ENCODE measurements around the gene PTPA. TPM values are rescaled to one million over a fixed set of nuclear protein-coding genes. Genes with fewer than 3 reads are reported as not detected.
"Not testable (repeated sequence)": the region's sequence is repeated elsewhere in the genome, so short reads cannot be mapped to it uniquely, and the experiment has no call there.

Gene PTPA
- total and polyA plus RNA-seq, 7 experiments from 2014 or later, result 12.6 to 110 (median 48.1) TPM

DNA sequence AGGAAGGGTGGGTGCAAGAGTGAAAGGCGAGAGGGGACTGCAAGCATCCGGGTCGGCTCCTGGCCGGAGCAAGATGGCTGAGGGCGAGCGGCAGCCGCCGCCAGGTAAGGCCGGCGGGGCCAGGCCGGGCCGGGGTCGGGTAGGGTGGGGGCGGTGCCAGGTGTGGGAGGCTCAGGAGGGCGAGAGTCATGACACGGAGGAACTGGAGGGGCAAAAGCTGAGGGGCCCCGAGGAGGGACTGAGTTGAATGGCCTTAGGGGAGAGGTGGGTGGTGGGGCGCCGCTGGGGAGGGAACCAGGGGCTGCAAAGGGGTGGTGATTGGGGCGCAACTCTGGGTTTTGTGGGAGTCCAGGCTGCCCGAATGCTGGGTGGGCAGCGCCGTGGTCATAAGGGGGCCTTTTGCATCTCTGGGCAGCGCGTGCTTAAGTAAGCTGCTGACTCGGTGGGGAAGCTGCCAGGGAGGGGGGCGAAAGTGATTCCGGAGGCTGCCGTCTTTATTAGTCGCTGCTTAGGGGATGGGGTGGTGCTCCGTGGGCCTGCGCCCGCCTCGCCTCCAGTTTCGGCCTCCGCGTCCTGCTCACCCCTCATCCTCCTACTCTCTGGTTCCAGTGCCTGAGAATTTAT is 425 bp downstream of the PTPA start:
- POLR2A ChIA-PET, result interaction anchor here (0.9 to 1.4 kb wide), 5 partner anchors 13 to 513 kb away, joined by 3 to 4 read pairs (median 3); no protein-coding TSS in a partner anchor

GRCh38 chr9:129112526-129112925 is 1.3 kb downstream of the PTPA start:
- peak overlapping the region; percentile 82 for H3K4me3 ChIP-seq (ENCODE audit: low read length)
- not testable (repeated sequence) for H3K9me3 Mint-ChIP-seq; H3K27me3 Mint-ChIP-seq; H3K36me3 ChIP-seq (ENCODE audit: control insufficient read depth in 2 of 3, insufficient read depth in 3 of 3, low read length in 3 of 3); DNase-seq; H3K36me3 Mint-ChIP-seq; ATAC-seq; H3K27me3 ChIP-seq (ENCODE audit: control insufficient read depth in 2 of 2, insufficient read depth in 2 of 2, low read length in 2 of 2); H3K9me3 ChIP-seq (ENCODE audit: control insufficient read depth in 2 of 3, low read length in 3 of 3)
- peaks cover 10% of the 10 kb centered on the region in 2 donors for H3K4me1 ChIP-seq (ENCODE audit: control insufficient read depth in 2 of 2, insufficient read depth in 2 of 2, low read length in 2 of 2)
- ChIA-PET POLR2A (interaction anchor here (1.2 to 1.4 kb wide), 2 partner anchors 17 to 146 kb away, joined by 3 read pairs; no protein-coding TSS in a partner anchor), CTCF (interaction anchor here (2.3 kb wide), 1 partner anchor 19 kb away, joined by 7 read pairs; no protein-coding TSS in a partner anchor)
- intact Hi-C loops (cut with micrococcal nuclease), result loop anchor here in 1 of 2 donors (5.0 to 10.0 kb wide), 3 partner anchors 230 to 932 kb away; partner anchors contain the start of genes FNBP1, KYAT1 and LRRC8A
- H3K27ac Mint-ChIP-seq, result peak overlapping the region in 4 of 9 donors; percentile 93 to 97 (median 96)
- H3K27ac ChIP-seq (ENCODE audit: low read depth, low read length), result peak overlapping the region; percentile 87
- H3K4me1 Mint-ChIP-seq, result peaks cover 24 to 45% (median 29%) of the 10 kb centered on the region in 7 donors
- H3K4me3 Mint-ChIP-seq, result peak overlapping the region; percentile 88 to 97 (median 92)

More for the DNA sequence above, 425 bp downstream of the PTPA start:
- no peaks in the 10 kb centered on the region for H3K27me3 ChIP-seq (ENCODE audit: control insufficient read depth in 2 of 2, insufficient read depth in 2 of 2, low read length in 2 of 2)
- Mint-ChIP-seq H3K4me1 (peaks cover 26 to 45% (median 29%) of the 10 kb centered on the region in 7 donors), H3K36me3 (peaks cover 0 to 2% (median 0%) of the 10 kb centered on the region in 5 donors), H3K9me3 (no peaks in the 10 kb centered on the region), H3K27me3 (no peaks in the 10 kb centered on the region), H3K27ac (peak overlapping the region; percentile 83 to 97 (median 90)), H3K4me3 (peak overlapping the region; percentile 88 to 97 (median 92))
- peaks cover 0 to 12% (median 0%) of the 10 kb centered on the region in 3 experiments for H3K36me3 ChIP-seq (ENCODE audit: control insufficient read depth in 2 of 3, insufficient read depth in 3 of 3, low read length in 3 of 3)
- H3K4me3 ChIP-seq (ENCODE audit: low read length), result peak overlapping the region; percentile 82
- H3K9me3 ChIP-seq (ENCODE audit: control insufficient read depth in 2 of 3, low read length in 3 of 3), result no peaks in the 10 kb centered on the region
- peaks cover 10% of the 10 kb centered on the region in 2 donors for H3K4me1 ChIP-seq (ENCODE audit: control insufficient read depth in 2 of 2, insufficient read depth in 2 of 2, low read length in 2 of 2)
- intact Hi-C loops (cut with micrococcal nuclease), result loop anchor here (1.0 to 10.0 kb wide), 10 partner anchors 20 to 933 kb away; partner anchors contain the start of genes DOLK (in 1 of the 2), FNBP1 (in 1 of the 2), KYAT1 (in 1 of the 2) and LRRC8A (in 1 of the 2)
- DNase-seq (no peak), ATAC-seq (no peak)
- CTCF ChIA-PET, result interaction anchor here (0.6 to 1.3 kb wide), 2 partner anchors 513 to 525 kb away, joined by 3 read pairs; no protein-coding TSS in a partner anchor
- H3K27ac ChIP-seq (ENCODE audit: low read depth, low read length), result peak overlapping the region; percentile 87

DNA sequence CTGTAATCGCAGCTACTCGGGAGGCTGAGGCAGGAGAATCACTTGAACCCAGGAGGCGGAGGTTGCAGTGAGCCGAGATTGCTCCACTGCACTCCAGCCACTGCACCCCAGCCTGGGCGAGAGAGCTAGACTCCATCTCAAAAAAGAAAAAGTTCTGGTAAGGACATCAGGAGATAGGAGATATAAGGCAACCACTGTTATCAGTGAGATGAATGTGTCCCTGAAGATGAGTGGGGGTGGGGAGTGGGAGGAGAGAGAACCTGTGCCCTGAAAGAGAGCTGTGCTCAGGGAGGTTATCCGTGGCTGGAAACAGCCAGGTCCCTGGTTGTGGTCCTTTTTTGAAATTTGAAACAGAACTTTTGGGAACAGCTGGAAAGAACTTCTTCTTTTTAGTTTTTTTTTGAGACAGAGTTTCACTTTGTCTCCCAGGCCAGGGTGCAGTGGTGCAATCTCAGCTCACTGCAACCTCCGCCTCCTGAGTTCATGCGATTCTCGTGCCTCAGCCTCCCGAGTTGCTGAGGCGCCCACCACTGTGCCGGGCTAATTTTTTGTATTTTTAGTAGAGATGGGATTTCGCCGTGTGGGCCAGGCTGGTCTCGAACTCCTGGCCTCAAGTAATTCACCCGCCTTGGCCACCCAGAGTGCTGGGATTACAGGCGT is 2.6 kb downstream of the PTPA start:
- peaks cover 10% of the 10 kb centered on the region in 2 donors for H3K4me1 ChIP-seq (ENCODE audit: control insufficient read depth in 2 of 2, insufficient read depth in 2 of 2, low read length in 2 of 2)
- H3K27me3 Mint-ChIP-seq, result no peaks in the 10 kb centered on the region
- CTCF ChIA-PET, result interaction anchor here (0.7 to 2.3 kb wide), 3 partner anchors 16 to 511 kb away, joined by 3 to 7 read pairs (median 3); no protein-coding TSS in a partner anchor
- peak overlapping the region in 3 of 9 donors; percentile 13 to 38 (median 20) for H3K27ac Mint-ChIP-seq
- POLR2A ChIA-PET, result interaction anchor here (1.2 kb wide), 1 partner anchor 33 kb away, joined by 3 read pairs; the partner anchor contains the start of gene DOLPP1
- ATAC-seq (no peak), DNase-seq (no peak)
- H3K36me3 ChIP-seq (ENCODE audit: control insufficient read depth in 2 of 3, insufficient read depth in 3 of 3, low read length in 3 of 3), result peaks cover 0 to 8% (median 0%) of the 10 kb centered on the region in 3 experiments
- peaks cover 0 to 2% (median 0%) of the 10 kb centered on the region in 5 donors for H3K36me3 Mint-ChIP-seq
- no peaks in the 10 kb centered on the region for H3K9me3 Mint-ChIP-seq
- H3K27ac ChIP-seq (ENCODE audit: low read depth, low read length), result no peak overlapping the region
- intact Hi-C loops (cut with micrococcal nuclease), result loop anchor here in 1 of 2 donors (5.0 to 10.0 kb wide), 3 partner anchors 231 to 931 kb away; partner anchors contain the start of genes FNBP1, KYAT1 and LRRC8A
- H3K4me3 Mint-ChIP-seq, result peak overlapping the region in 2 of 10 donors; percentile 38 to 85
- H3K4me1 Mint-ChIP-seq, result peaks cover 23 to 45% (median 29%) of the 10 kb centered on the region in 7 donors
- H3K27me3 ChIP-seq (ENCODE audit: control insufficient read depth in 2 of 2, insufficient read depth in 2 of 2, low read length in 2 of 2), result no peaks in the 10 kb centered on the region
- H3K4me3 ChIP-seq (ENCODE audit: low read length), result no peak overlapping the region
- H3K9me3 ChIP-seq (ENCODE audit: control insufficient read depth in 2 of 3, low read length in 3 of 3), result no peaks in the 10 kb centered on the region

GRCh38 chr9:129118799-129119198 is 7.6 kb downstream of the PTPA start:
- intact Hi-C loops (cut with micrococcal nuclease), result loop anchor here in 1 of 2 donors (10.0 kb wide), 1 partner anchor 926 kb away; the partner anchor contains the start of gene FNBP1
- H3K36me3 Mint-ChIP-seq, result peaks cover 0 to 19% (median 5%) of the 10 kb centered on the region in 5 donors
- CTCF ChIA-PET, result interaction anchor here (0.6 kb wide), 2 partner anchors 30 to 1318 kb away, joined by 3 read pairs; no protein-coding TSS in a partner anchor

DNA sequence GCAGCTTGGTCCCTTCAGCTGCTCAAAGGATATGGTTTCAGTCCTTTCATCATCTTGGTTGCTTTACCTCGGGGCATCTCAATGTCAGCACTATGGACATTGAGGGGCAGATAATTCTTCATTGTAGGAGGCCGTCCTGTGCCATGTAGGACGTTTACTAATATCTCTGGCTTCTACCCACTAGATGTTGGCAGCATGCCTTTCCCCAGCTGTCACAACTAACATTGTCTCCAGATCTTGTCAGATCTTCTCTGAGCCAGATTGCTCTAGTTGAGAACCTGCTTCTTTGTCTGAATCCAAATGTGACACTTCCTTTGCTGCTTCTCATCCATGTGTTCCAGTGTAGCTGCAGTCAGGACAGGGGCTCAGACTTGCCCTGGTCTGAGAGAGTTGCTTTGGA is 10.3 kb downstream of the PTPA start:
- Histone ChIP-seq H3K27me3 (ENCODE audit: control insufficient read depth in 2 of 2, insufficient read depth in 2 of 2, low read length in 2 of 2) (no peaks in the 10 kb centered on the region), H3K27ac (ENCODE audit: low read depth, low read length) (no peak overlapping the region), H3K36me3 (ENCODE audit: control insufficient read depth in 2 of 3, insufficient read depth in 3 of 3, low read length in 3 of 3) (peaks cover 0 to 45% (median 6%) of the 10 kb centered on the region in 3 experiments), H3K4me3 (ENCODE audit: low read length) (no peak overlapping the region), H3K9me3 (ENCODE audit: control insufficient read depth in 2 of 3, low read length in 3 of 3) (no peaks in the 10 kb centered on the region), H3K4me1 (ENCODE audit: control insufficient read depth in 2 of 2, insufficient read depth in 2 of 2, low read length in 2 of 2) (no peaks in the 10 kb centered on the region)
- Mint-ChIP-seq H3K36me3 (peaks cover 4 to 28% (median 9%) of the 10 kb centered on the region in 5 donors), H3K4me1 (peaks cover 0 to 14% (median 4%) of the 10 kb centered on the region in 7 donors), H3K27ac (peak overlapping the region in 2 of 9 donors; percentile 59 to 65), H3K9me3 (no peaks in the 10 kb centered on the region), H3K27me3 (no peaks in the 10 kb centered on the region), H3K4me3 (no peak overlapping the region)
- DNase-seq, result no peak
- intact Hi-C loops (cut with micrococcal nuclease), result no loop called here
- ChIA-PET POLR2A (no interaction called here), CTCF (interaction anchor here (1.1 to 2.1 kb wide), 3 partner anchors 9 to 10 kb away, joined by 3 to 5 read pairs (median 4); no protein-coding TSS in a partner anchor)
- ATAC-seq, result no peak

More at GRCh38 chr9:129118799-129119198, 7.6 kb downstream of the PTPA start:
- Mint-ChIP-seq H3K4me3 (no peak overlapping the region), H3K27ac (no peak overlapping the region), H3K27me3 (no peaks in the 10 kb centered on the region), H3K4me1 (peaks cover 11 to 25% (median 15%) of the 10 kb centered on the region in 7 donors), H3K9me3 (no peaks in the 10 kb centered on the region)
- peaks cover 0 to 28% (median 6%) of the 10 kb centered on the region in 3 experiments for H3K36me3 ChIP-seq (ENCODE audit: control insufficient read depth in 2 of 3, insufficient read depth in 3 of 3, low read length in 3 of 3)
- no peaks in the 10 kb centered on the region for H3K27me3 ChIP-seq (ENCODE audit: control insufficient read depth in 2 of 2, insufficient read depth in 2 of 2, low read length in 2 of 2)
- H3K27ac ChIP-seq (ENCODE audit: low read depth, low read length), result no peak overlapping the region
- H3K4me3 ChIP-seq (ENCODE audit: low read length), result no peak overlapping the region
- no peaks in the 10 kb centered on the region for H3K9me3 ChIP-seq (ENCODE audit: control insufficient read depth in 2 of 3, low read length in 3 of 3)
- H3K4me1 ChIP-seq (ENCODE audit: control insufficient read depth in 2 of 2, insufficient read depth in 2 of 2, low read length in 2 of 2), result peaks cover 4% of the 10 kb centered on the region in 2 donors
- POLR2A ChIA-PET, result no interaction called here
- ATAC-seq (no peak), DNase-seq (no peak)

DNA sequence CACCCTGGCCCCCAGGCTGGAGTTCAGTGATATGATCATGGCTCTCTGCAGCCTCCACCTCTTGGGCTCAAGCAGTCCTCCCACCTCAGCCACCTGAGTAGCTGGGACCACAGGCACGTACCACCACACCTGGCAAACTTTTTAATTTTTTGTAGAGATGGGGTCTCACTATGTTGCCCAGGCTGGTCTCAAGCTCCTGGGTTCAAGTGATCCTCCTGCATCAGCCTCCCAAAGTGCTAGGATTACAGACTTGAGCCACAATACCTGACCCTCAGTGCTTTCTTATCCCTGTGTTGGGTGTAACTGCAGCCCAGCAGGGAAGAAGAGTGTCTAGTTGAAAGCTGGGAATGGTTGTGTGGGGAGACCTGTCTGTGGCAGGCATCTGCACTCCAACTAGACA is 10.9 kb downstream of the PTPA start:
- no peak for ATAC-seq
- Histone ChIP-seq H3K36me3 (ENCODE audit: control insufficient read depth in 2 of 3, insufficient read depth in 3 of 3, low read length in 3 of 3) (peaks cover 0 to 51% (median 6%) of the 10 kb centered on the region in 3 experiments), H3K27me3 (ENCODE audit: control insufficient read depth in 2 of 2, insufficient read depth in 2 of 2, low read length in 2 of 2) (no peaks in the 10 kb centered on the region), H3K9me3 (ENCODE audit: control insufficient read depth in 2 of 3, low read length in 3 of 3) (no peaks in the 10 kb centered on the region), H3K27ac (ENCODE audit: low read depth, low read length) (no peak overlapping the region), H3K4me1 (ENCODE audit: control insufficient read depth in 2 of 2, insufficient read depth in 2 of 2, low read length in 2 of 2) (no peaks in the 10 kb centered on the region), H3K4me3 (ENCODE audit: low read length) (no peak overlapping the region)
- DNase-seq, result no peak
- CTCF ChIA-PET, result interaction anchor here (1.2 to 2.1 kb wide), 2 partner anchors 8 to 9 kb away, joined by 4 to 5 read pairs; no protein-coding TSS in a partner anchor
- POLR2A ChIA-PET, result no interaction called here
- Mint-ChIP-seq H3K9me3 (no peaks in the 10 kb centered on the region), H3K27ac (peak overlapping the region in 1 of 9 donors; percentile 59), H3K27me3 (no peaks in the 10 kb centered on the region), H3K4me1 (peaks cover 0 to 14% (median 4%) of the 10 kb centered on the region in 7 donors), H3K4me3 (no peak overlapping the region), H3K36me3 (peaks cover 4 to 28% (median 9%) of the 10 kb centered on the region in 5 donors)
- intact Hi-C loops (cut with micrococcal nuclease), result no loop called here

Measured in naive thymus-derived CD4-positive, alpha-beta T cell (primary cell).